Hematopoietic multipotent progenitor cell treated with erythropoietin and hydrocortisone succinate and interleukin-3 and kit ligand, for 17 days (in vitro differentiated cells): ENCODE data around the gene AGBL4.
"Not testable (repeated sequence)": the region's sequence is repeated elsewhere in the genome, so short reads cannot be mapped to it uniquely, and the experiment has no call there.

ENCODE experiments used
- DNase-seq: peaks from one replicate; pipeline ENCODE4 v3.0.0-alpha.2; 2015; ENCODE audit warnings: low spot score

AGBL4 gene

GRCh38 chr1:50023292-50024159, at the start of gene AGBL4:
Gene AGBL4, minus strand, starts transcription at chr1:50023954.
- DNase-seq = no peak

- DNase-seq = no peak
Measured at GRCh38 chr1:50066806-50067205, 43.1 kb upstream of the AGBL4 start.

- no peak for DNase-seq
Measured at GRCh38 chr1:50060279-50060678, 36.5 kb upstream of the AGBL4 start.

- no peak for DNase-seq
Measured at GRCh38 chr1:50048791-50049190, 25.0 kb upstream of the AGBL4 start.

GRCh38 chr1:50047916-50048694, 24.4 kb upstream of the AGBL4 start:
- no peak for DNase-seq

- DNase-seq = no peak
Measured at GRCh38 chr1:50038237-50038809, 14.6 kb upstream of the AGBL4 start.

GRCh38 chr1:50027794-50028193, 4.0 kb upstream of the AGBL4 start:
- DNase-seq = no peak

- no peak for DNase-seq
Measured at GRCh38 chr1:49995734-49996133, 28.0 kb downstream of the AGBL4 start.

- DNase-seq = no peak
Measured at GRCh38 chr1:49971088-49971487, 52.7 kb downstream of the AGBL4 start.

- DNase-seq = no peak
Measured at GRCh38 chr1:49951385-49951784, 72.4 kb downstream of the AGBL4 start.

- not testable (repeated sequence) for DNase-seq
Measured at GRCh38 chr1:49915301-49915700, 108.5 kb downstream of the AGBL4 start.

- DNase-seq = no peak
Measured at GRCh38 chr1:49906365-49906764, 117.4 kb downstream of the AGBL4 start.

- DNase-seq = no peak
Measured at GRCh38 chr1:49864581-49864980, 159.2 kb downstream of the AGBL4 start.

GRCh38 chr1:49854741-49855140, 169.0 kb downstream of the AGBL4 start:
- no peak for DNase-seq

GRCh38 chr1:49842596-49842995, 181.2 kb downstream of the AGBL4 start:
- no peak for DNase-seq

- DNase-seq = no peak
Measured at GRCh38 chr1:49841767-49842166, 182.0 kb downstream of the AGBL4 start.

GRCh38 chr1:49824261-49824660, 199.5 kb downstream of the AGBL4 start:
- no peak for DNase-seq

GRCh38 chr1:49817681-49818080, 206.1 kb downstream of the AGBL4 start:
- no peak for DNase-seq

- not testable (repeated sequence) for DNase-seq
Measured at GRCh38 chr1:49787013-49787412, 236.7 kb downstream of the AGBL4 start.

GRCh38 chr1:49765034-49765433, 258.7 kb downstream of the AGBL4 start:
- no peak for DNase-seq

- not testable (repeated sequence) for DNase-seq
Measured at GRCh38 chr1:49738118-49738517, 285.6 kb downstream of the AGBL4 start.

GRCh38 chr1:49728377-49728776, 295.4 kb downstream of the AGBL4 start:
- DNase-seq = no peak

- no peak for DNase-seq
Measured at GRCh38 chr1:49723662-49724061, 300.1 kb downstream of the AGBL4 start.
